ENCODE results near the gene PEX5.

DNA sequence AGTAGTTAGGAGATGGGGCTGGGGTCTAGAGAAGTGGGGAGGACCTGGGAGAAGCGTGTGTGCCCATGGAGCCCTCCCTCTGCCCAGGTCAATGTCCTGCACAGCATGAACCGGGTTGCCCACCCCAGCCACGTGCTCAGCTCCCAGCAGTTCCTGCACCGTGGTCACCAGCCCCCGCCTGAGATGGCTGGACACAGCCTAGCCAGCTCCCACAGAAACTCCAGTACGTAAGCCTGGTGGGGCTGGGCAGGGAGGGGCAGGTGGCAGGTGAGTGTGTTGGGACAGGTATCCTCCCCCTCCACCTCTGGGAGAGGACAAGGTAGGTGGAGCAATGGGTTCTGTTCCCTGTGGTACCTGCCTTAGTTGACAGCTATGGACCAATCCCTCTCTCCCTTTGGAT lies 38.6 kb upstream of the PEX5 start:
- no peak for TF ChIP-seq POLR2A (IDR thresholded peaks at IDR 0.05)
- TF ChIP-seq, protein P1, sequence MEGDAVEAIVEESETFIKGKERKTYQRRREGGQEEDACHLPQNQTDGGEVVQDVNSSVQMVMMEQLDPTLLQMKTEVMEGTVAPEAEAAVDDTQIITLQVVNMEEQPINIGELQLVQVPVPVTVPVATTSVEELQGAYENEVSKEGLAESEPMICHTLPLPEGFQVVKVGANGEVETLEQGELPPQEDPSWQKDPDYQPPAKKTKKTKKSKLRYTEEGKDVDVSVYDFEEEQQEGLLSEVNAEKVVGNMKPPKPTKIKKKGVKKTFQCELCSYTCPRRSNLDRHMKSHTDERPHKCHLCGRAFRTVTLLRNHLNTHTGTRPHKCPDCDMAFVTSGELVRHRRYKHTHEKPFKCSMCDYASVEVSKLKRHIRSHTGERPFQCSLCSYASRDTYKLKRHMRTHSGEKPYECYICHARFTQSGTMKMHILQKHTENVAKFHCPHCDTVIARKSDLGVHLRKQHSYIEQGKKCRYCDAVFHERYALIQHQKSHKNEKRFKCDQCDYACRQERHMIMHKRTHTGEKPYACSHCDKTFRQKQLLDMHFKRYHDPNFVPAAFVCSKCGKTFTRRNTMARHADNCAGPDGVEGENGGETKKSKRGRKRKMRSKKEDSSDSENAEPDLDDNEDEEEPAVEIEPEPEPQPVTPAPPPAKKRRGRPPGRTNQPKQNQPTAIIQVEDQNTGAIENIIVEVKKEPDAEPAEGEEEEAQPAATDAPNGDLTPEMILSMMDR (IDR thresholded peaks at IDR 0.05): no peak
- no peak for TF ChIP-seq POLR2AphosphoS5 (IDR thresholded peaks at IDR 0.05)

All from upper lobe of left lung (tissue), 4 donors.